NT2/D1 (cell line): ENCODE measurements around the gene FOXO3.

Experiments used
- DNase-seq: peaks from one replicate; pipeline ENCODE4 v3.0.0-alpha.2; 2011; ENCODE audit warnings: low read depth, low spot score
- H3K27me3 ChIP-seq: 2 replicates; pipeline ENCODE4 v1.6.0; 2011; ENCODE audit warnings: mild to moderate bottlenecking; ENCODE audit not compliant: insufficient read length, insufficient read depth
- H3K36me3 ChIP-seq: 2 replicates; pipeline ENCODE4 v1.6.1; 2011; ENCODE audit warnings: mild to moderate bottlenecking, low read length, mixed read lengths; ENCODE audit not compliant: insufficient read depth, insufficient read length
- H3K4me1 ChIP-seq: 2 replicates; pipeline ENCODE4 v1.5.1; 2011; ENCODE audit not compliant: insufficient read depth, insufficient read length
- H3K4me3 ChIP-seq: 2 replicates; pipeline ENCODE4 v1.5.1; 2011; ENCODE audit warnings: low read depth; ENCODE audit not compliant: insufficient read length
- H3K9ac ChIP-seq: 2 replicates; pipeline ENCODE4 v1.6.0; 2011; ENCODE audit warnings: low read depth; ENCODE audit not compliant: insufficient read length
- H3K9me3 ChIP-seq: 2 replicates; pipeline ENCODE4 v1.5.1; 2011; ENCODE audit warnings: mild to moderate bottlenecking, low read length; ENCODE audit not compliant: insufficient read depth
- SUZ12 ChIP-seq: IDR thresholded peaks from 2 replicates; pipeline ENCODE4 v1.6.1; 2011; ENCODE audit not compliant: insufficient read length, insufficient read depth; ENCODE audit errors: extremely low read depth
- YY1 ChIP-seq: IDR thresholded peaks from 2 replicates; pipeline ENCODE4 v1.6.1; 2011; ENCODE audit not compliant: insufficient read length, insufficient read depth
- ZNF274 ChIP-seq: IDR thresholded peaks from 2 replicates; pipeline ENCODE4 v1.6.1; 2011; ENCODE audit warnings: mild to moderate bottlenecking, low read depth, low read length

FOXO3 gene

GRCh38 chr6:108627692-108628550, 67.2 kb downstream of the FOXO3 start:
- no peaks in the 10 kb centered on the region for H3K9me3 ChIP-seq
- no peak overlapping the region for H3K4me3 ChIP-seq
- H3K4me1 ChIP-seq = no peaks in the 10 kb centered on the region
- H3K36me3 ChIP-seq = no peaks in the 10 kb centered on the region
- H3K9ac ChIP-seq = no peak overlapping the region
- DNase-seq = no peak
- H3K27me3 ChIP-seq = no peaks in the 10 kb centered on the region
- TF ChIP-seq SUZ12 (no peak), YY1 (no peak), ZNF274 (no peak)

- no peaks in the 10 kb centered on the region for H3K36me3 ChIP-seq
- no peak overlapping the region for H3K4me3 ChIP-seq
- no peak overlapping the region for H3K9ac ChIP-seq
- no peaks in the 10 kb centered on the region for H3K27me3 ChIP-seq
- H3K4me1 ChIP-seq = no peaks in the 10 kb centered on the region
- H3K9me3 ChIP-seq = no peaks in the 10 kb centered on the region
- TF ChIP-seq YY1 = no peak
- no peak for TF ChIP-seq ZNF274
- no peak for TF ChIP-seq SUZ12
- no peak for DNase-seq
Observed at GRCh38 chr6:108630050-108630714, 69.5 kb downstream of the FOXO3 start.

GRCh38 chr6:108632441-108632840, 71.7 kb downstream of the FOXO3 start:
- DNase-seq = no peak
- Histone ChIP-seq H3K9me3 (no peaks in the 10 kb centered on the region), H3K4me3 (no peak overlapping the region), H3K36me3 (no peaks in the 10 kb centered on the region), H3K4me1 (no peaks in the 10 kb centered on the region), H3K9ac (no peak overlapping the region), H3K27me3 (no peaks in the 10 kb centered on the region)
- TF ChIP-seq YY1 (no peak), SUZ12 (no peak), ZNF274 (no peak)

GRCh38 chr6:108633436-108633835, 72.7 kb downstream of the FOXO3 start:
- no peak for TF ChIP-seq SUZ12
- TF ChIP-seq YY1 = no peak
- no peak for TF ChIP-seq ZNF274
- Histone ChIP-seq H3K4me3 (no peak overlapping the region), H3K27me3 (no peaks in the 10 kb centered on the region), H3K36me3 (no peaks in the 10 kb centered on the region), H3K9ac (no peak overlapping the region), H3K4me1 (no peaks in the 10 kb centered on the region), H3K9me3 (no peaks in the 10 kb centered on the region)
- DNase-seq = no peak

- DNase-seq = no peak
Observed at GRCh38 chr6:108635505-108636226, 74.9 kb downstream of the FOXO3 start.

GRCh38 chr6:108637963-108638362, 77.2 kb downstream of the FOXO3 start:
- no peaks in the 10 kb centered on the region for H3K36me3 ChIP-seq
- no peak for DNase-seq

More at GRCh38 chr6:108635505-108636226, 74.9 kb downstream of the FOXO3 start:
- Histone ChIP-seq H3K36me3 (no peaks in the 10 kb centered on the region), H3K4me3 (no peak overlapping the region), H3K4me1 (no peaks in the 10 kb centered on the region), H3K9ac (no peak overlapping the region), H3K9me3 (no peaks in the 10 kb centered on the region), H3K27me3 (no peaks in the 10 kb centered on the region)
- TF ChIP-seq YY1 (no peak), SUZ12 (no peak), ZNF274 (no peak)

GRCh38 chr6:108638993-108639392, 78.3 kb downstream of the FOXO3 start:
- Histone ChIP-seq H3K4me3 (no peak overlapping the region), H3K36me3 (no peaks in the 10 kb centered on the region), H3K4me1 (no peaks in the 10 kb centered on the region), H3K9ac (no peak overlapping the region), H3K27me3 (no peaks in the 10 kb centered on the region), H3K9me3 (no peaks in the 10 kb centered on the region)
- TF ChIP-seq ZNF274 (no peak), SUZ12 (no peak), YY1 (no peak)
- DNase-seq = no peak

More at GRCh38 chr6:108637963-108638362, 77.2 kb downstream of the FOXO3 start:
- TF ChIP-seq ZNF274 (no peak), YY1 (no peak), SUZ12 (no peak)
- H3K4me3 ChIP-seq = no peak overlapping the region
- H3K4me1 ChIP-seq = no peaks in the 10 kb centered on the region
- no peaks in the 10 kb centered on the region for H3K9me3 ChIP-seq
- H3K27me3 ChIP-seq = no peaks in the 10 kb centered on the region
- H3K9ac ChIP-seq = no peak overlapping the region
